Stimulated activated CD4-positive, alpha-beta T cell treated with anti-CD3 and anti-CD28 coated beads, Interleukin-15, amount 100 ng/mL, for 1 hour (primary cell): ENCODE measurements around the gene TTC4.

ENCODE experiments used
- DNase-seq, 2 donors: peaks; one replicate each; pipeline ENCODE4 v3.0.0-alpha.2; 2020; ENCODE audit warnings: low read depth in 1 of 2, low spot score in 1 of 2

Gene TTC4

GRCh38 chr1:54701996-54702395 is 13.7 kb upstream of the TTC4 start:
- DNase-seq, result no peak

- no peak for DNase-seq
Measured at GRCh38 chr1:54703471-54703870, 12.2 kb upstream of the TTC4 start.

- no peak for DNase-seq
Measured at GRCh38 chr1:54705153-54705552, 10.5 kb upstream of the TTC4 start.

- no peak for DNase-seq
Measured at GRCh38 chr1:54706419-54706818, 9.2 kb upstream of the TTC4 start.

- no peak for DNase-seq
Measured at GRCh38 chr1:54708385-54708784, 7.3 kb upstream of the TTC4 start.

GRCh38 chr1:54709547-54710292 is 5.9 kb upstream of the TTC4 start:
- no peak for DNase-seq

- DNase-seq, result no peak
Measured at GRCh38 chr1:54710434-54710833, 5.2 kb upstream of the TTC4 start.

GRCh38 chr1:54710841-54711240 is 4.8 kb upstream of the TTC4 start:
- no peak for DNase-seq

- no peak for DNase-seq
Measured at GRCh38 chr1:54711536-54711935, 4.1 kb upstream of the TTC4 start.

GRCh38 chr1:54714881-54715492 is 674 bp upstream of the TTC4 start:
- DNase-seq, result no peak

- DNase-seq, result no peak
Measured at GRCh38 chr1:54716299-54717047, 812 bp downstream of the TTC4 start.

GRCh38 chr1:54721719-54722118 is 6.1 kb downstream of the TTC4 start:
- no peak for DNase-seq

- DNase-seq, result no peak
Measured at GRCh38 chr1:54723985-54724384, 8.3 kb downstream of the TTC4 start.

GRCh38 chr1:54724771-54725170 is 9.1 kb downstream of the TTC4 start:
- DNase-seq, result no peak

GRCh38 chr1:54728027-54728426 is 12.4 kb downstream of the TTC4 start:
- DNase-seq, result no peak

GRCh38 chr1:54736685-54737084 is 21.0 kb downstream of the TTC4 start:
- DNase-seq, result no peak

GRCh38 chr1:54738244-54738643 is 22.6 kb downstream of the TTC4 start:
- no peak for DNase-seq

GRCh38 chr1:54741531-54741930 is 25.9 kb downstream of the TTC4 start:
- no peak for DNase-seq

- DNase-seq, result no peak
Measured at GRCh38 chr1:54742282-54742681, 26.6 kb downstream of the TTC4 start.

- no peak for DNase-seq
Measured at GRCh38 chr1:54743416-54744226, 28.0 kb downstream of the TTC4 start.

GRCh38 chr1:54744696-54745095 is 29.0 kb downstream of the TTC4 start:
- no peak for DNase-seq
